DMS153 treated with DMSO at 0.1 percent for 48 hours (cell line): ENCODE measurements around the gene PCSK6.

Experiments
- DNase-seq: peaks from one replicate; lab custom pipeline; 2025; ENCODE audit not compliant: unreplicated experiment; lab: John Stamatoyannopoulos, UW

The PCSK6 gene

DNA sequence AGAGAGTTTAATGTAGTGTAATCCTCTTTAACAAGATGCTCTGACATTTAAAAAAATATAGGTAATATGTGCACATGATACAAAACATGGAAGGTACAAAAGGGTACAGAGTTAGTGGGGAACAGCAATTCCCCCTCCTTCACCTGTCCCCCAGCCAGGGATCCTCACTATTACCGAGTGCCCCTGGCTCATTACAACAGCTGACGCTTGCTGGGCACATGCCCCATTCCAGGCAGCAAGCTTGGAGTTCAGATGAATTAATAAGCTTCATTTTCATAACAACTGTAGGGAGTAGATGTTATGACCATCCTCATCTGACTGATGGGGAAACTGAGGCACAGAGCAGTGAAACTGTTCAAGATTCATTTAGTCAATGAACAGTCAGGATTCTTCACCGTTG is 41.2 kb downstream of the PCSK6 start:
- DNase-seq: no peak

DNA sequence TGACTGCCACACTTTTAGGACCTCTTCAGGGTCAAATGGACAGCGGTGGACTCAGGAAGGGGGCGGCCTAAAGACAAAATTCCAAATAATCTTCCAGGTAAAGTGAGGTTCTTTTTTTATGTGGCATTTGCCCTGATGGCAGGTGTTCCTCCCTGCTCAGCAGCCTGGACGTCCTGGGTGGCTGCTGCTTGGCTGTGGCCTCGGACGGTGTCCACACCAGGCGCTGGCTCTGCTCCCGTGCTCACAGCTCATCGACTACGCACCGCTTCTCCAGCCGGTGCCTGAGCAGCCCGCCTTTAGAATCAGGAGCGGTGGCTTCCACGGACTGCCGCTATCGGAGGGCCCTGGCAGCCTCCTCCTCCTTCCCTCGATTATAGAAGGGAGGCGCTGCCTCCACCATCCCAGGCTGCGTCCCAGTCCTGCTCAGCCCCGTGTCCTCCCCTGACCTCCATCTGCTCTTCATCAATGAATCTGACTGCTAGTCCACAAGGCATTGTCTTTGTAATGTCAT is 41.9 kb downstream of the PCSK6 start:
- DNase-seq: no peak

DNA sequence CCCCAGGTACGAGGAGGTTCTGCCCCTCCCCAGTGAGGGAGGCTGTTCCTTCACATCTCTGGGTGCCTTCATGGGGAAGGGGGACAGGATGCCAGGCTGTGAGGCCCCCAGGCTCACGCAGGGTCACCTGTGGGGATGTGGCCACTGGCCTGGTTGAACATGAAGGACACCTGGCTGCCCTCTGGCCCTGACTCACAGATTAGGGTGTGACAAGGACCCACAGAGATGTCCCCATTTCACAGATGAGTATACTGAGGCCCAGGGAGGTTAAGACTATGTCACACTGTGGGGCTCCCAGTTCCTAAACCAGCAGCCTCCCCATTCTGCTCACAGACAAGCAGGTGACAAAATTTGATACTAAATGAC is 42.4 kb downstream of the PCSK6 start:
- no peak for DNase-seq

DNA sequence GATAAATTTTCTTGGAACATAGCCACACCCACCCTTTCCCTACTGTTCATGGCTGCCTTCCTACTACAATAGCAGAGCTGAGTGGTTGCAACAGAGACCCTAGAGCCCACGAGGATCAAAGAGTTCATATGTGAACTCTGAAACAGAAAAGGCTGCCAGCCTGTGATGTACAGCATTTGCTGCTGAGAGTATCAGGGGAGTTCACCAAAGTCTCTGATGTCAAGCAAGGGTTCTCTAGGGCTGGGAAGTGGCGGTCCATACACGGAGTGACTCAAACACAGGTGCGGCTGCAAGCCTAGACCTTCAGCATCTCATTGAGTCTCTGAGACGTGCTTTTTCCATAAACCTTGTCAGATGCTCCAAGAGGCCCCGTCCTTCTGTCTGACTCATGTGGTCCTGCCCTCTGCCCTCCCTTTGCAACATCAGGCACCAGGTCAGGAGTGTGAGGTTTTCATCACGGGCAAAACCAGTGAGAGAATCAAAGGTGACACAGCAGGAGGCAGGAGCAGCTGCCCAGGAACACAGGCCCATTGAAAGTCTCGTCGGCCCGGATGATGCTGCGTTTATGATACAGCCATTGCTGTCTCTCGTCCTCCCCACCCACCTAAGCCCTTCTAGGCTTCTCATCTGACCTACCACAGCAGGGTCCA is 42.9 kb downstream of the PCSK6 start:
- no peak for DNase-seq

DNA sequence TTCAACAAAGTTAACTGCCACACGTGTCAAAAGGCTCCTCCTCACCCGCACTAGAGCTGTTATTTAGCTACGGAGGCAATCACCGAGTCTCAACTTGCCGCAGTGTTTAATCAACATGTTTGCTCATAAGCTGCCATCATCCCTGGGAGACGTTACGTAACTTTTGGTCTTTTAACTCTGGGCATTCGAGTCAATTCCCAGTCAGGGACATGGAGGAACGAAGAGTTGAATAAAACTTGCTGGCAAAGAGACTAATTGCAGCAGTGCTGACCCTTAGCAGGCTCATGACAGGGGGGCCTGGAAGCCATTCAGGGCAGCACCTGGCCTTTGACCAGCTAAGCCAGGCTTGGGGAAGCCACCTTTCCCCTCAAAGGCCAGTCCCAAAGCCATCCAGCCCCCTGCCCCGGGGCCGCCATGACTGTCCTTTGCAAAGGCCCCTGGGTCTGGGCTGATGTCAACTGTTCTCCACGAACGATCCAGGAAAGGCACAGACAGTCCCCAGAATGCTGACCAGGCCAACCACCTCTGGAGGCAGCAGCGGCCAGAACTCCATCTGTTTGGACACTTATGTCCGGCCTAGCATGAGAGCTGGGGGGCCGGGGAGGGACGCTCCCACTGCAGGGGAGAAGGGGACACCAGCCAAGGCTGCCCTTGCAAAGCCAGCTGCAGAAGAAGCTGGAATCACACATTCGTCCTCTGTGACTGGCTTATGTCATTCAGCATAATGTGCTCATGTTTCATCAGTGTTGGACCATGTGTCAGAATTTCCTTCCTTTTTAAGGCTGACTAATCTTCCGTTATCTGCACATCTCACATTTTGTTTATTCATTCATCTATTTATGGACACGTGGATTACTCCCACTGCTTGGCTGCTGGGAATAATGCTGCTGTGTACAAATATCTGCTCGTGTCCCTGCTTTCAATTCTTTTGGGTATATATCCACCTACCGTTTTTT is 43.7 kb downstream of the PCSK6 start:
- no peak for DNase-seq

DNA sequence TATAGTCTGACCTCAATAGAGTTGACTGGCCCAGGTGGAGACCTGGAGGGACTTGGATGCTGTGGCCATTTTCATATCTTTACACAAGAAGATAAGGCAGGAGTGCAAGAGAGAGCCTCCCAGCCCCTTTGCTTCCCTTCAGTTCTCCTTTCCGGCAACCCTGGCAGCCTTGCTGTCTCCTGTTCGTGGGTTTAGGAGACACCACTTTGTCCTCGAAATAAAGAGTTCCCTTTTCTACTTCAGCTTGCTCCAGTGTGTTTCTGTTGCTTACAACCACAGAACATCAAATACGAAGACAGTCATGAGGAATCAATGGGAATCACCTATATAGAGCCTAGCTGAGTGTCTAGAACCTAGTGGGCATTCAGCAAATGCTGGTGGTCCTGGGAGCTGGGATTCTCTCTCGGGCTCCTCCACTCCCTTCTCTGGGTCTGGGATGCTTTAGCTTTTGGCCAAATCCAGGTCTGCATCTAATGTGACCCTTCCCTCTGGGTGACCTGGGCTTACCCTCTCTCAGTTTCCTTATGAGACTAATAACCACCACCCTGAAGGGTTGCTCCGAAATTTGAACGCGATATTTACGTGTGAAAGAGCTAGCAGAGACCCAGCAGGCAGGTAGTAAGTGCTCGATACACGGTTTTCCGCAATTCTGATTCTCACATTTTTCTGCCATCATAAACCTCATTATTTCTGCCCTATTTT is 44.5 kb downstream of the PCSK6 start:
- no peak for DNase-seq

DNA sequence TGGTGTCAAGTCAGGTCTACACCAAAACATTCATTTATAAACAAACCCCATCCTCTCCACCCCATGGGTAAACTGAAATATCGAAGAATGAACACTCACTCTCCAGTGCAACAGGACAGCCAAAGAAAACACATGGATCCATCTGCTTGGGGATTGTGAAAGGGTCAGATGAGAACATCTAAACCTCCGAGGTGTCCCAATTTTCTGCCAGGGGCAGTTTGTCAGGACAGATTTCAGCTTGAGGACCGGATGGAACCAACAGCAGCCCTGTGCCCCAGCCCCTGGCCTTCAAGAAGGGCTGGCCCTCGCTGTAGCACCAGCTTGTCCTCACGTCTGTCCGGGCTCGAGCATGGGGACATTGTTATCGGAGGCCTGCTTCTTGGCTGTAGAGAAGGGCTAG is 45.5 kb downstream of the PCSK6 start:
- DNase-seq: no peak

DNA sequence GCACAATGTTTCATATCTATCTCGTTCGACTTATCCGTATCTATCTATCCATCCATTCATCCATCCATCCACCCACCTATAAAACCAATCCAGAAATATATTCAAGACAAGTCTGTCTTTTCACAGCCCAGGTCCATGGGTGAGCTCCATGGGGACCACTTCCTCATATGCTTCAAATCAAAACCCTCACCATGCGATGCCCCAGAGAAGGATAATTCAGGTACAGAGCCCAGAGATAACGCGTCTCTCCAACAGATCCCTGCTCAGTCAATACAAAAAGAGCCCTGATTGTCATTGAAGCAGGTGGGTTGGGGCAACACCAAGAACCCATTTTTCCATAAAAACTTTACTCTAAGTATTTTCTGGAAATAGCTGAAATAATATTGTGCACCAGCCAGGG is 47.2 kb downstream of the PCSK6 start:
- DNase-seq: no peak

DNA sequence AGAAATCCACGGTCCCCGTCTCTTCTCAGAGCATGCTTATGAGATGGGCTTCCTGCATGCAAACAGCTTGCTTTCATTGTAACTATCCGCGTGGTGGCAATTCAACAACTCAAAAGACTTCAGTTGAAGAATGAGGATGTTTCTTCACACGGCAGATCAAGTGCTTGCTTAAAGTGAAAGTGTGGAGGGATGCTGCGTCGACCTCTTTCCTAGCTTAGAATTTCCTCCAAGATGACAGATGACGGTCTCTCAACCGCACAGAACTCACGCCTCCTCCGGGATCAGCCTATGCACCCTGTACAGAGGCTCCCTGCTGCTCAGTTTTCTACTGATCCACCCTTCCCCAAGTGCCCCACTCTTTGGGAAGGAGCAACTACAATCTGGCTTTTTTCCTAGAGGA is 47.8 kb downstream of the PCSK6 start:
- DNase-seq: no peak

DNA sequence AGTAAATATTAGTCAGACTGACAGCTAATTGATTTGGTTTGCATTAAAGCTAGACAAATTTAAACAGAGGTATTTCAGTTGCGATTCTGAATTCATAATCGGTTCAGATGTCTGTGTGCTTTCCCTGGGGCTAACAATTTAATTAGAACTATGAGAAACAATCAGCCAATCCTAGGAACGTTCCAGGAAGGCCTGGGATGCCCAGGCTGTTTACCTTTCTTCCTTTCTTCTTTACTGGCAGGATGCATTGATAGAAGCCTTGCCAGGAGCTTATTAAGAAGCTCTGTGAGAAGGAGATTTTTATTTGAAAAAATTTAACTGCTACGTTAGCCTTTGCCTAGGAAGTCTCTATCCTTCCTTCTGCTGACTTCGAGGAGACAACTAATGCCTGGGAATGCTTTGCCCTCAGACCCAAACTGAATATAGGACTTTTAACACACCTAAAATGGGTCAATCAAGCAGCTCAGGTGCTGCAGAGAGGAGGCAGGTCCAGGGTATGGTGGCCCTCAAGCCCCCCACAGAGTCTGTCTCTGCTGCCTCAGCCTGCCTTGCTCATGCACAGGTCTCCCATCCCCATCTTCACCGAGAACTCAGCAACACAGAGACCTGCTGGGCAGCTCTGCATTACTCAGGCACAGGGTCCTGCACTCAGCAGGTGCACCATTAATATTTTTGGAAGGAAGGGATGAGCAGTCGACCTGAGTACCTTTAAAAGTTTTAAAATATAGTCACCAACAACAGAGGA is 48.5 kb downstream of the PCSK6 start:
- no peak for DNase-seq

DNA sequence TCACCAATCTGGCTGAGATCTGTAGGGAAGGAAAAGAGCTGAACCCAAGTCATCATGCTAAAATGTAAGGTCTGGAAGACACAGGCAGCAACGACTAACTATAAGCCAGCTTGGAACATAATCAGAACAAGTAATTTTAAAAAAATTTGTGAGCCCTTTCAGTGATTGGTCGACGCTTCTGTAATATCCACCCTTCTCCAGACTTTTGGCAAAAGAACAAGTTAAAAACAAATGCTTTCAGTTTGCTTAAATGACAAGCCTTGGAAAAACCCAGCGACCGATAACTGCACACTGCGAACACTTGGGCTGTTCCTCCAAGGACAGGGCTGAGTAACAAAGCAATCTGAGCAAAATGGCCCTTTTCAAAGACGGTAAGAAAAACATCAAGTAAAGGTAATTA is 49.6 kb downstream of the PCSK6 start:
- no peak for DNase-seq

DNA sequence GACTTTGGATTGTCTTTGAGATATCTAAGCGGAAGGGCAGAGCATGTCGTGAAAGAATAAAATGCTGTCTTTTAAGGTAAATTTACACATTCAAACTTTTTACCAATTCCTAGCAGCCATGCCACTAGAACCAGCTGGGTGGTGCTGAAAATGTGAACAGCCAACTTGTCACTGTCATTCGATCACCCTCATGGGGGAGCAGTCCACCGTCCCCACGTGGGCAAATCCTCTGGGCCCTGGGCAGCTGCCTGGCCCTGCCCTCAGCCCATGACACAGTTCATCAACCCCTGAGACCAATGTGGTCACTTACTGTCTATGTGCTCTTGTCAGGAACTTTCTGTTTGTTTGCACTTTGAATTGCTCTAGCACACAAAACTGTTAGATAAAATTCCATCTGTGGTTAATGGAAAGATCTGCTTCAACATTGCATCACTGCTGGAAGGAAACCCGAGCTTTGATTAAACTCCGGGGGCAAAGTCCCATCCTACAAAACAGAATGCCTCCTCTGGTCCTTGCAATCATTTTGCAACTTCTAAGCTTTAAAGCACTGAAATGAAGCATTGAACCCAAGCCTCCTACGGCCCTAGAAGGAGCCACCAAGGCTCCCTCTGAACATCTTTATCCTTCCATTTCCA is 50.1 kb downstream of the PCSK6 start:
- no peak for DNase-seq

DNA sequence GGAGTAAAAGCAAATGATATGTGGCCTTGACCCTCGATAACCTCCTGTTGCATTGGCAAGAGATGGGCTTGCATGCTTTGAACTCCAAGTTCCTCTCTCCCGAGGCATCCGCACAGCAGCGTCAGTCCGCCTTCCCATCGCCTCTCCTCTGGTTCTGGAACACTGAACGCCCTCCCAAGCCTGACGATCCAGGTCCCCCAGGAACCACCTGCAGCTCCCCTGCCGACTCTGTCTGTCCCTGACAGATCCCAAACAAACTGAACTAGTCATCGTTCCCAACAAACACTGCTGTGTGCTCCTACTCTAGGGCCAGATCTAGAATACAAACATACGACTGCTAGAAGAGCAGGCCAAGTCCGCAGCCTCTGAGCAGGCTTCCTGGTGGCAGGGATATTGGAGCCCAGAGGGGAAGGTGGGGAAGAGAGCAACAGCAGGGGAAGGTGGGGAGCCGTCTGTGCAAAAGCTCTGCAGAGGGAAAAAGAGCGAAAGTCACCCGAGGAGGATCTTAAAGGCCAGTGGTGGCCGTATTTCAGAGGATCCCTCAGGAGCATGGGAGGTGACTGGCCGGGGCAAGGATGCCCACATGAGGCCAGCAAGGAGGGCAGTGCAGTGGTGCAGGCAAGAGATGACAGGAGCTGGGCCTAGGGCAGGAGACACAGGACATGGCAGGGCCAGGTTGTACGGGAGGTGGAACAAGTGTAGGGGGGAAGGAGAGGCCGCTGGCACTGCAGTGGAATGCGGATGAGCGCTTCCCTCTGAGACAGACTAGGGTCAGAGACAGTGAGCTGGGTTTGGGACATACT is 50.8 kb downstream of the PCSK6 start:
- DNase-seq: no peak

DNA sequence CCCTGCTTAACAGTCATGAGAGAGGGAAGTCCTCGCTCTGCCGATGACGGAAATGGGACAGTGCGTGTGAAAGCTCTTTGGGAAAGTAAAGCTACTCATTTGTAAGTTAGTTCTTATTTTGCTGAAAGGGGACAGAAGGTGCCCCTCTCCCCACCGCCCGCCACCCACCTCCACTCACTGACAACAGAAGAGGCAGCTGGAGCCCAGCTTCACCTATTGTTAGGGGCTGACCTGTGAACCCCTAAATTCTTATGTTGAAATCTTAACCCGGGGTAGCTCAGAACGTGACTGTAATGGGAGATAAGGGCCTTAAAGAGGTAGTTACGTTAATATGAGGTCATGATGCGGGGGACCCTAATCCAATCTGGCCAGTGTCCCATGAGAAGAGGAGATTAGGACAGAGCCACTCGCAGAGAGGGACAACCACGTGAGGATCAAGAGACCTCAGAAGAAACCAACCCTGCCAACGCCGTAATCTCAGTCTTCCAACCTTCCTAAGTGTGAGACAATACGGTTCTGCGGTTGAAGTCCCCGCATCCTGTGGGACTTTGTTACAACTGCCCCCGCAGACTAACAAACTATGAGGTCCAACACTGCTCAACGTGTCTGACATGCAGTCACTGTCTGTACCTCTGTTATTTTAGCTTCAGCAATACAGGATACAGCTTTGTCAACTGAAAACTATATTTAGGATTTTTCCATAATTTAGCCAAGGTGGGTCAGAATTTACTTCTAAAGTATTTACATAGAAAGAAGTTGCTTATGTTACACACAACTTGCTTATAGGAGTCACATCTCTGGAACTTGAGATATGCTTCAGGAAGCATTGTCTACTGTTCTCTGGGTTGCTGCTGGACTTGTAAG is 51.7 kb downstream of the PCSK6 start:
- DNase-seq: no peak

DNA sequence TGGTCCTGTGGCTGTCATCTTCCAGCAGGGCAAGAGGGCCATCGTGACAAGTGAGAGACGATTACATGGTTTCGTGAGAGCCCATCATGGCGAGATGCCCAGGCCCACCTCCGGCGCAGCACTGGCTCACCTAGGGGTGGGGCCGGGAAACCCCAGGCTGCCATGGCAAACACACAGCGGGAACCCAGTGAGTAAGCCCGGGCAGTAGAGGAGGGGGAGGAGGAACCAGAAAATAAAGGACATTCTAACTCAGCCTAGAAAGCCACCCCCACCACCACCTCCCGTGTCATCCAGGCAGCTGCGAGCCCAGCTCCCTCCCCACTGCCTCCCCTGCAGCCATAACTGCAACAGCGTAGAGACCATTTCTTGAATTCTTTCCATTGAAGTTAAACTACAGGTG is 52.3 kb downstream of the PCSK6 start:
- no peak for DNase-seq

DNA sequence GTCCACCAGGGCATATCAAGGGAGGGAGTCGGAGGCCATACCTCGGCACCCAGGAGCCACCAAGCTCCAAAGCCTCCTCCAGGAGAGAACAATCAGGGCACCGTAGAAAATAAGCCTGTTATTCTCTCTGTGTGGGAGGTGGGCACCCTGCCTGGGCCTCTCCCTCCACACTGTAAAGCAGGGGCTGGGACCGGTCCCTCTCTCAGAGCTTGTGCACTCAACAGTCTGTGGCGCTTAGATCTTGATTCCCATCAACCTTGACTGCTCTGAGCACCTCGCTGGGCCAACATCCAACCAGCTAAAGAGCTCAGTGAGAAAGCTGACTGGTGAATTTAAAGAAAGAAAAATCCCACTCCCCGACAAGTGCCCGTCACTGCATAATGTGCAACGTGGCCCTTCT is 53.0 kb downstream of the PCSK6 start:
- DNase-seq: no peak

DNA sequence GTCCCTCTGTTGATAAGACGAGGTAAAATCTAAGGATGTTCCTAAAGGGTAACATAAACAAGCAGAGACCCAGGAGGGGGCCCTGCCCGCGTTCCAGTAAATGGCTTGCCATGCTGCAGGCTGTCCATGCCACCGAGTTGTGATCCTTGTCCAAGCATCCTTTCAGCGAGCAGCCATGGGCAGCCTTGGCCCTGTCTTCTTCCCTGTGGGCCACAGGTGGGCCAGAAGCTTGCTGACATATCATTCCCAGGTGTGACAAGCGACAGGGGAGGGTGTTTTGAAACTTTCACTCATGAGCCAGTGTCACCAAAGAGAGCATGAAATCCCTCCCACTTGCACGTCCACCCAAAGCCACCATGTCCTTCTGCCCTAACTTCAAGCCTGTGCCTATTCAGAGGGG is 53.7 kb downstream of the PCSK6 start:
- no peak for DNase-seq

DNA sequence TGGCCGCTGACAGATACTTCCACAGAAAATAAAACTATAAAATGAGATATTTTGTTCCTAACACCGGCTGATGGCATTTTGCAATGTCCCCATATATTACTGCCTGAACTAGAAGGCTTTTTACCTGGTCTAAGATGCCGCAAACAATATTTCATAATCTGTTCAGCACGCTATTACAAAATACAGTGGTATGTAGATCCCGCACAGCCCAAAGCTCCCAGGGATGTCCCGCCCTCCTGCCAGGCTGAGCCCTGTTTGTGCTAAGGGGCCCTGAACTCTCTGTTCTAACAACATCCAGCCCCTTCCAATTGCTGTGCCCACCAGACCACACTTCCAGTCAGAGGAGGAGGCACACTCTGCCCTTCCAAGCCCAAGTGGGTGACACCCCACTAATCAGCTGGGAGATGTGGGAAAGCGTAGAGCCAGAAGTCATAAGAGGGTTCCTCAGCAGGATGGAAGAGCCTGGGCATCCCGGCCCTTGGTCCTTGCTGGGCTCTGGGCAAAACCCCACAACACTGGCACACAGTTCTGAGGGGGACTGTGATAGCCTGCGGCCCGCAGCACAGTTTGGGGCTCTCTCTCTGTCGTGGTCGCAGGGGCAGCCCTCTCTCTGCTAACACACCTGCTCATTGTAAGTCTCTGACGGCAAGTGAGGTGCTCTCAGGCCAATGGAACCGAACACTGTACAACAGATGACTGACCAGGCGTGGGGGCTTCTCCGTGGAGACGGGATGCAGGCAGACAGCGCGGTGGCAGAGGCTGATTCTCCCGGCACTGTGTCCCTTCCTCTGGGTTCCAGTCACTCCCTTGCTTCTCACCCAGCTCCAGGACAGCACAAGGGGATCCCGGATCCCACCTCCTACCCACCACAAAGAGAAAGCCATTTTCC is 55.2 kb downstream of the PCSK6 start:
- DNase-seq: no peak
